CD14-positive monocyte (primary cell): ENCODE data around the gene INSYN2B. TPM values are rescaled to one million over a fixed set of nuclear protein-coding genes. Genes with fewer than 3 reads are reported as not detected.

Source experiments
- DNase-seq, 3 donors: peaks; one replicate each; pipeline ENCODE4 v3.0.0-alpha.2; 2011 to 2022
- H2AFZ ChIP-seq: 2 replicates; pipeline ENCODE4 v1.6.0; 2012; ENCODE audit warnings: mild to moderate bottlenecking, low read depth, low read length, inconsistent platforms; ENCODE audit not compliant: insufficient read depth, poor library complexity, severe bottlenecking
- H3K27ac ChIP-seq, 2 donors: 1 replicate in 1 of 2; 2 replicates in 1 of 2; pipeline ENCODE4 v1.5.1; 2012 to 2013; ENCODE audit warnings: low read length in 2 of 2, control low read depth in 1 of 2, inconsistent platforms in 1 of 2, low read depth in 1 of 2, mild to moderate bottlenecking in 1 of 2
- H3K27me3 ChIP-seq, 2 donors: one replicate each; pipeline versions ENCODE4 v1.6.0 to v1.6.1; 2011 to 2013; ENCODE audit warnings: low read length in 2 of 2; ENCODE audit not compliant: control insufficient read depth in 2 of 2, insufficient read depth in 2 of 2
- H3K36me3 ChIP-seq, 2 donors: replicated peaks in 1 of 2; 1 replicate in 1 of 2; 2 replicates in 1 of 2; pipeline versions ENCODE4 v1.5.1 to v1.6.1; 2012 to 2013; ENCODE audit warnings: low read length in 2 of 2, control low read depth in 1 of 2, inconsistent platforms in 1 of 2, mild to moderate bottlenecking in 1 of 2; ENCODE audit not compliant: insufficient read depth in 2 of 2, control insufficient read depth in 1 of 2
- H3K4me1 ChIP-seq, 2 donors: 1 replicate in 1 of 2; 2 replicates in 1 of 2; pipeline versions ENCODE4 v1.5.1 to v1.6.1; 2012 to 2013; ENCODE audit warnings: low read length in 2 of 2, control low read depth in 1 of 2, inconsistent platforms in 1 of 2, mild to moderate bottlenecking in 1 of 2, moderate library complexity in 1 of 2; ENCODE audit not compliant: insufficient read depth in 2 of 2, control insufficient read depth in 1 of 2
- H3K4me2 ChIP-seq: replicated peaks from 2 replicates; pipeline ENCODE3; 2012; ENCODE audit warnings: low read length, moderate library complexity, mild to moderate bottlenecking; ENCODE audit not compliant: poor library complexity, severe bottlenecking; ENCODE audit errors: extremely low read depth
- H3K4me3 ChIP-seq, 3 experiments: fragments of 200-600 bp in 1 of 3; sonication (generic) in 1 of 3; replicated peaks in 1 of 3; 1 replicate in 2 of 3; 2 replicates in 1 of 3; pipeline ENCODE4 v1.5.1; 2011 to 2013; ENCODE audit warnings: low read length in 3 of 3, mild to moderate bottlenecking in 3 of 3, control low read depth in 2 of 3, low read depth in 2 of 3, inconsistent platforms in 1 of 3, moderate library complexity in 1 of 3
- H3K79me2 ChIP-seq: 2 replicates; pipeline ENCODE4 v1.6.0; 2012; ENCODE audit warnings: mild to moderate bottlenecking, control low read depth, inconsistent platforms, low read length, moderate library complexity; ENCODE audit not compliant: insufficient read depth
- H3K9ac ChIP-seq: 2 replicates; pipeline ENCODE4 v1.6.0; 2017; ENCODE audit warnings: low read length, mild to moderate bottlenecking; ENCODE audit not compliant: insufficient read depth, poor library complexity, severe bottlenecking
- H3K9me3 ChIP-seq, 2 donors: replicated peaks in 1 of 2; 1 replicate in 1 of 2; 2 replicates in 1 of 2; pipeline versions ENCODE4 v1.5.1 to v1.6.1; 2012 to 2013; ENCODE audit warnings: low read length in 2 of 2, control low read depth in 1 of 2; ENCODE audit not compliant: control insufficient read depth in 1 of 2, insufficient read depth in 1 of 2
- H4K20me1 ChIP-seq: 2 replicates; pipeline ENCODE4 v1.6.0; 2012; ENCODE audit warnings: mild to moderate bottlenecking, low read length, control low read depth, moderate library complexity; ENCODE audit not compliant: insufficient read depth
- H3K27ac Mint-ChIP-seq, 7 donors: one replicate each; pipeline ENCODE4 v1.8.0; 2020; ENCODE audit warnings: mild to moderate bottlenecking in 7 of 7, mixed read lengths in 7 of 7, moderate library complexity in 6 of 7, inconsistent platforms in 2 of 7
- H3K27me3 Mint-ChIP-seq, 3 donors: one replicate each; pipeline ENCODE4 v1.8.0; 2021 to 2022; ENCODE audit warnings: low read depth in 3 of 3, mild to moderate bottlenecking in 3 of 3, mixed read lengths in 3 of 3, moderate library complexity in 3 of 3, inconsistent platforms in 1 of 3
- H3K36me3 Mint-ChIP-seq, 2 donors: one replicate each; pipeline ENCODE4 v1.8.0; 2020; ENCODE audit warnings: mixed read lengths in 2 of 2, inconsistent platforms in 1 of 2, mild to moderate bottlenecking in 1 of 2
- H3K4me1 Mint-ChIP-seq: one replicate; pipeline ENCODE4 v1.8.0; 2020; ENCODE audit warnings: mild to moderate bottlenecking, mixed read lengths
- H3K4me3 Mint-ChIP-seq, 2 donors: one replicate each; pipeline ENCODE4 v1.8.0; 2020; ENCODE audit warnings: mild to moderate bottlenecking in 2 of 2, mixed read lengths in 2 of 2, moderate library complexity in 1 of 2
- H3K9me3 Mint-ChIP-seq, 7 donors: one replicate each; pipeline ENCODE4 v1.8.0; 2020 to 2022; ENCODE audit warnings: mixed read lengths in 7 of 7, mild to moderate bottlenecking in 6 of 7, moderate library complexity in 6 of 7, inconsistent platforms in 2 of 7
- WGBS: methylation state at CpG from one replicate; pipeline ENCODE4 v1.1.5; 2013; ENCODE audit warnings: missing lambda C conversion rate; ENCODE audit not compliant: insufficient coverage; 5-methylcytosine and 5-hydroxymethylcytosine counted together
- intact Hi-C, 2 donors: fragments of 100-400 bp; cut with micrococcal nuclease; formaldehyde crosslinking; loops; one replicate each; pipeline versions ENCODE4 v1.15.0 to v1.15.1; 2023
- polyA plus RNA-seq, 3 donors: library from polyadenylated mRNA; depleted of rRNA in 1 of 3; unstranded in 2 of 3; stranded (reverse) in 1 of 3; fragments of 300-500 nt in 2 of 3; fragments of >200 nt in 1 of 3; fragmentation: Illumina TruSeq in 2 of 3; gene quantifications; 1 replicate in 2 of 3; 2 replicates in 1 of 3; pipeline ENCODE4 v1.2.3, GENCODE V29; 2012 to 2021
- TF ChIP-seq, protein P1 (sequence below): fragments of 200-600 bp; IDR thresholded peaks from one replicate; pipeline ENCODE4 v1.8.0; 2022; ENCODE audit warnings: antibody characterized with exemption, mild to moderate bottlenecking

INSYN2B gene
- polyA plus RNA-seq, 3 donors = 0.17 TPM; not detected in 2

DNA sequence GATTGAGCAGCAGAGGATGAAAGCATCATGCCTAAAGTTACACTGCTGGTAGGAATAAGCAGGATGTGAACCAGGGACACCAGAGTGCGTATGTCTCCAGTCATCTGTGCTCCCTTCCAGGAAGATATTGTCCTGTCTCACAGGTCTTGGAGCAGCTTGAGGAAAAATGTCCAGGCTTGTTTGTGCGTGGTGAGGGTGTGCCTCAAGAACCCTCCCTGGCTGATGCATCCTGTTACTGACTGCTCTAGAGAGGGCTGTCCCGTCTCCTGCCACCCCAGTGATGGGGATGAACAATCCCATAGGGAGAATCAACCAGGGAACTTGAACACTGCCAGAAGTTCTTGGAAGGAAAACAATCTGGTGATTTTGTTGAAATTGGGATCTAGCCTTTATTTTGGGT lies 132.0 kb downstream of the INSYN2B start:
- no peak overlapping the region for H3K9ac ChIP-seq
- H3K27ac ChIP-seq = no peak overlapping the region
- H3K4me2 ChIP-seq = no peak overlapping the region
- H3K27me3 ChIP-seq = no peaks in the 10 kb centered on the region
- peaks cover 84 to 87% of the 10 kb centered on the region in 2 donors for H3K36me3 Mint-ChIP-seq
- DNase-seq = no peak
- no peak overlapping the region for H2AFZ ChIP-seq
- no peak overlapping the region for H3K4me3 Mint-ChIP-seq
- H3K4me3 ChIP-seq = no peak overlapping the region
- peaks cover 21 to 36% (median 24%) of the 10 kb centered on the region in 7 donors for H3K9me3 Mint-ChIP-seq
- peaks cover 26 to 34% of the 10 kb centered on the region in 2 donors for H3K9me3 ChIP-seq
- H4K20me1 ChIP-seq = peaks cover 94% of the 10 kb centered on the region
- peaks cover 51% of the 10 kb centered on the region for H3K79me2 ChIP-seq
- WGBS = 71% methylated on average over 3 of the region's 3 CpGs
- TF ChIP-seq, protein P1, sequence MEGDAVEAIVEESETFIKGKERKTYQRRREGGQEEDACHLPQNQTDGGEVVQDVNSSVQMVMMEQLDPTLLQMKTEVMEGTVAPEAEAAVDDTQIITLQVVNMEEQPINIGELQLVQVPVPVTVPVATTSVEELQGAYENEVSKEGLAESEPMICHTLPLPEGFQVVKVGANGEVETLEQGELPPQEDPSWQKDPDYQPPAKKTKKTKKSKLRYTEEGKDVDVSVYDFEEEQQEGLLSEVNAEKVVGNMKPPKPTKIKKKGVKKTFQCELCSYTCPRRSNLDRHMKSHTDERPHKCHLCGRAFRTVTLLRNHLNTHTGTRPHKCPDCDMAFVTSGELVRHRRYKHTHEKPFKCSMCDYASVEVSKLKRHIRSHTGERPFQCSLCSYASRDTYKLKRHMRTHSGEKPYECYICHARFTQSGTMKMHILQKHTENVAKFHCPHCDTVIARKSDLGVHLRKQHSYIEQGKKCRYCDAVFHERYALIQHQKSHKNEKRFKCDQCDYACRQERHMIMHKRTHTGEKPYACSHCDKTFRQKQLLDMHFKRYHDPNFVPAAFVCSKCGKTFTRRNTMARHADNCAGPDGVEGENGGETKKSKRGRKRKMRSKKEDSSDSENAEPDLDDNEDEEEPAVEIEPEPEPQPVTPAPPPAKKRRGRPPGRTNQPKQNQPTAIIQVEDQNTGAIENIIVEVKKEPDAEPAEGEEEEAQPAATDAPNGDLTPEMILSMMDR = no peak
- no peak overlapping the region for H3K27ac Mint-ChIP-seq
- peaks cover 12% of the 10 kb centered on the region for H3K4me1 Mint-ChIP-seq
- peaks cover 62 to 100% of the 10 kb centered on the region in 2 donors for H3K36me3 ChIP-seq
- H3K4me1 ChIP-seq = peaks cover 0 to 3% of the 10 kb centered on the region in 2 donors
- no peaks in the 10 kb centered on the region for H3K27me3 Mint-ChIP-seq
- intact Hi-C loops = no loop called here

DNA sequence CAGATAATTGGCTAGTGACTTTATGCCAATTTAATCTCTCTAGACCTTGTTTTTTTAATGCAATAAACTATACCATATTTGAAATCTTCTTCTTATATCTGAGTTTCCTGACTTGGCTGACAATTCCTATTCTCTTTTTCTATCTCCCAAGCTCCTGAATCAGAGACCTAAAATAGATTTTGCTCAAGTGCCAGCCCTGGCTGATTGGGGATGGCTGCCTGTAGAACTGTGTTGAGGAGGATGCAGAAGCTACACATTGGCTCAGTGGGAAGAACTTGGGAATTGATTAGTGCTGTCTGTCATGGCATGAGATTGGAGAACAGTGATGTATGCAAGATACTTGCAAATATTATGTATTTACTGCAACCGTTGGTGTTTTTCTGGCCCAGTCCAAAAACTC lies 132.8 kb downstream of the INSYN2B start:
- Histone ChIP-seq H3K9ac (no peak overlapping the region), H2AFZ (no peak overlapping the region), H3K4me1 (no peaks in the 10 kb centered on the region), H3K36me3 (peaks cover 70 to 100% of the 10 kb centered on the region in 2 donors), H3K9me3 (peaks cover 24 to 34% of the 10 kb centered on the region in 2 donors), H3K27ac (no peak overlapping the region), H3K27me3 (no peaks in the 10 kb centered on the region), H4K20me1 (peaks cover 95% of the 10 kb centered on the region), H3K79me2 (peaks cover 51% of the 10 kb centered on the region), H3K4me2 (no peak overlapping the region), H3K4me3 (no peak overlapping the region)
- Mint-ChIP-seq H3K27ac (no peak overlapping the region), H3K27me3 (no peaks in the 10 kb centered on the region), H3K4me3 (no peak overlapping the region), H3K9me3 (peaks cover 19 to 33% (median 22%) of the 10 kb centered on the region in 7 donors), H3K36me3 (peaks cover 83 to 87% of the 10 kb centered on the region in 2 donors), H3K4me1 (peaks cover 5% of the 10 kb centered on the region)
- no CpG with 5 or more reads among the region's 1 CpG for WGBS
- no peak for DNase-seq
- TF ChIP-seq, protein P1 = no peak
- intact Hi-C loops = no loop called here
